Muscle of arm (tissue), 12 donors: ENCODE data around the gene CEP41. TPM values are rescaled to one million over a fixed set of nuclear protein-coding genes. Genes with fewer than 3 reads are reported as not detected.
"Not testable (repeated sequence)": the region's sequence is repeated elsewhere in the genome, so short reads cannot be mapped to it uniquely, and the experiment has no call there.

Experiments used
- DNase-seq: peaks from one replicate; pipeline ENCODE4 v3.0.0-alpha.2; 2013
- polyA plus RNA-seq, 12 donors: library from polyadenylated mRNA; unstranded; fragments of 120-200 nt; gene quantifications; one replicate each; pipeline ENCODE4 v1.2.1, GENCODE V29; 2013; ENCODE audit not compliant: insufficient read length in 12 of 12

CEP41 gene
- polyA plus RNA-seq, 12 donors = 20.4 to 234 (median 23.7) TPM

GRCh38 chr7:130468612-130469011 lies 27.8 kb upstream of the CEP41 start:
- no peak for DNase-seq

- no peak for DNase-seq
Measured at GRCh38 chr7:130463553-130464434, 23.0 kb upstream of the CEP41 start.

GRCh38 chr7:130461272-130461671 lies 20.5 kb upstream of the CEP41 start:
- DNase-seq = no peak

GRCh38 chr7:130458257-130458656 lies 17.4 kb upstream of the CEP41 start:
- DNase-seq = no peak

GRCh38 chr7:130454959-130455358 lies 14.1 kb upstream of the CEP41 start:
- DNase-seq = no peak

GRCh38 chr7:130452951-130453350 lies 12.1 kb upstream of the CEP41 start:
- DNase-seq = peak; percentile 94

GRCh38 chr7:130451344-130451743 lies 10.5 kb upstream of the CEP41 start:
- not testable (repeated sequence) for DNase-seq

- no peak for DNase-seq
Measured at GRCh38 chr7:130446259-130446658, 5.4 kb upstream of the CEP41 start.

GRCh38 chr7:130444751-130445407 lies 4.1 kb upstream of the CEP41 start:
- DNase-seq = peak; percentile 75

- DNase-seq = peak; percentile 89
Measured at GRCh38 chr7:130444234-130444633, 3.4 kb upstream of the CEP41 start.

GRCh38 chr7:130442601-130443000 lies 1.8 kb upstream of the CEP41 start:
- no peak for DNase-seq

GRCh38 chr7:130441408-130441869 lies 623 bp upstream of the CEP41 start:
- no peak for DNase-seq

GRCh38 chr7:130436253-130436652 lies 4.6 kb downstream of the CEP41 start:
- DNase-seq = no peak

GRCh38 chr7:130435311-130435854 lies 5.4 kb downstream of the CEP41 start:
- DNase-seq = no peak

GRCh38 chr7:130433301-130433700 lies 7.5 kb downstream of the CEP41 start:
- no peak for DNase-seq

GRCh38 chr7:130432886-130433285 lies 7.9 kb downstream of the CEP41 start:
- no peak for DNase-seq

- DNase-seq = peak; percentile 98
Measured at GRCh38 chr7:130430841-130431666, 9.8 kb downstream of the CEP41 start.

GRCh38 chr7:130430115-130430514 lies 10.7 kb downstream of the CEP41 start:
- no peak for DNase-seq

GRCh38 chr7:130429019-130429418 lies 11.8 kb downstream of the CEP41 start:
- DNase-seq = no peak

GRCh38 chr7:130426564-130426963 lies 14.3 kb downstream of the CEP41 start:
- no peak for DNase-seq

GRCh38 chr7:130425796-130426195 lies 15.0 kb downstream of the CEP41 start:
- DNase-seq = no peak

- no peak for DNase-seq
Measured at GRCh38 chr7:130423501-130424037, 17.2 kb downstream of the CEP41 start.
